Testis (tissue), 2 donors: ENCODE results near the gene NSUN5.
A peak's percentile ranks its signal among the peaks of the same experiment; 100 is the strongest.

Experiments used
- POLR2A ChIP-seq: fragments of 450-650 bp; IDR thresholded peaks from one replicate; pipeline ENCODE4 v1.6.1; 2017; ENCODE audit warnings: antibody characterized with exemption, mild to moderate bottlenecking, moderate library complexity
- TF ChIP-seq, protein P1 (sequence below), 3 experiments: fragments of 450-650 bp in 2 of 3; fragments of 200-600 bp in 1 of 3; sonication (generic) in 1 of 3; IDR thresholded peaks; one replicate each; pipeline ENCODE4 v1.5.1; 2016 to 2019; ENCODE audit warnings: antibody characterized with exemption in 3 of 3, mild to moderate bottlenecking in 2 of 3, moderate library complexity in 1 of 3

GRCh38 chr7:73342645-73343044 lies 34.0 kb upstream of the NSUN5 start:
- TF ChIP-seq, protein P1, sequence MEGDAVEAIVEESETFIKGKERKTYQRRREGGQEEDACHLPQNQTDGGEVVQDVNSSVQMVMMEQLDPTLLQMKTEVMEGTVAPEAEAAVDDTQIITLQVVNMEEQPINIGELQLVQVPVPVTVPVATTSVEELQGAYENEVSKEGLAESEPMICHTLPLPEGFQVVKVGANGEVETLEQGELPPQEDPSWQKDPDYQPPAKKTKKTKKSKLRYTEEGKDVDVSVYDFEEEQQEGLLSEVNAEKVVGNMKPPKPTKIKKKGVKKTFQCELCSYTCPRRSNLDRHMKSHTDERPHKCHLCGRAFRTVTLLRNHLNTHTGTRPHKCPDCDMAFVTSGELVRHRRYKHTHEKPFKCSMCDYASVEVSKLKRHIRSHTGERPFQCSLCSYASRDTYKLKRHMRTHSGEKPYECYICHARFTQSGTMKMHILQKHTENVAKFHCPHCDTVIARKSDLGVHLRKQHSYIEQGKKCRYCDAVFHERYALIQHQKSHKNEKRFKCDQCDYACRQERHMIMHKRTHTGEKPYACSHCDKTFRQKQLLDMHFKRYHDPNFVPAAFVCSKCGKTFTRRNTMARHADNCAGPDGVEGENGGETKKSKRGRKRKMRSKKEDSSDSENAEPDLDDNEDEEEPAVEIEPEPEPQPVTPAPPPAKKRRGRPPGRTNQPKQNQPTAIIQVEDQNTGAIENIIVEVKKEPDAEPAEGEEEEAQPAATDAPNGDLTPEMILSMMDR (IDR thresholded peaks at IDR 0.05) = peak in 2 of 3 experiments; percentile 45
- TF ChIP-seq POLR2A = no peak
